ENCODE data around the gene VTI1B. TPM values are rescaled to one million over a fixed set of nuclear protein-coding genes. Genes with fewer than 3 reads are reported as not detected.

VTI1B gene
- total RNA-seq, 1 donor from 2014 or later: 62.1 TPM

- Histone ChIP-seq H3K9me3 (no peaks in the 10 kb centered on the region), H3K4me3 (no peak overlapping the region), H3K27ac (no peak overlapping the region), H3K27me3 (no peaks in the 10 kb centered on the region), H3K4me1 (no peaks in the 10 kb centered on the region), H3K36me3 (peaks cover 0 to 78% of the 10 kb centered on the region in 2 donors)
- no peak for TF ChIP-seq POLR2A (IDR thresholded peaks at IDR 0.05)
- no peak for TF ChIP-seq POLR2AphosphoS5 (IDR thresholded peaks at IDR 0.05; ENCODE audit: insufficient read depth in 1 of 2, low read depth in 1 of 2)
- TF ChIP-seq CTCF (IDR thresholded peaks at IDR 0.05): no peak
- intact Hi-C loops (cut with DNase I): no loop called here
- no peak for DNase-seq (ENCODE audit: extremely low spot score in 2 of 2)
Measured at GRCh38 chr14:67650151-67650550, 24.3 kb downstream of the VTI1B start.

- intact Hi-C loops (cut with DNase I): no loop called here
- no peaks in the 10 kb centered on the region for H3K4me1 ChIP-seq
- no peak overlapping the region for H3K4me3 ChIP-seq
- no peaks in the 10 kb centered on the region for H3K9me3 ChIP-seq
- no peak for TF ChIP-seq CTCF (IDR thresholded peaks at IDR 0.05)
- no peak for TF ChIP-seq POLR2AphosphoS5 (IDR thresholded peaks at IDR 0.05; ENCODE audit: insufficient read depth in 1 of 2, low read depth in 1 of 2)
- no peak for TF ChIP-seq POLR2A (IDR thresholded peaks at IDR 0.05)
- no peaks in the 10 kb centered on the region for H3K27me3 ChIP-seq
- DNase-seq (ENCODE audit: extremely low spot score in 2 of 2): no peak
- no peak overlapping the region for H3K27ac ChIP-seq
- peaks cover 0 to 38% of the 10 kb centered on the region in 2 donors for H3K36me3 ChIP-seq
Measured at GRCh38 chr14:67646131-67646530, 28.3 kb downstream of the VTI1B start.

- no peak for TF ChIP-seq POLR2A (IDR thresholded peaks at IDR 0.05)
- no peak for TF ChIP-seq POLR2AphosphoS5 (IDR thresholded peaks at IDR 0.05; ENCODE audit: insufficient read depth in 1 of 2, low read depth in 1 of 2)
- intact Hi-C loops (cut with DNase I): no loop called here
- H3K27me3 ChIP-seq: no peaks in the 10 kb centered on the region
- no peak overlapping the region for H3K4me3 ChIP-seq
- peaks cover 0 to 31% of the 10 kb centered on the region in 2 donors for H3K36me3 ChIP-seq
- H3K9me3 ChIP-seq: no peaks in the 10 kb centered on the region
- H3K4me1 ChIP-seq: no peaks in the 10 kb centered on the region
- no peak overlapping the region for H3K27ac ChIP-seq
- DNase-seq (ENCODE audit: extremely low spot score in 2 of 2): no peak
Measured at GRCh38 chr14:67645414-67645813, 29.0 kb downstream of the VTI1B start.

GRCh38 chr14:67644428-67644827 is 30.0 kb downstream of the VTI1B start:
- H3K27ac ChIP-seq: no peak overlapping the region
- H3K27me3 ChIP-seq: no peaks in the 10 kb centered on the region
- H3K9me3 ChIP-seq: no peaks in the 10 kb centered on the region
- no peak overlapping the region for H3K4me3 ChIP-seq
- intact Hi-C loops (cut with DNase I): no loop called here
- DNase-seq (ENCODE audit: extremely low spot score in 2 of 2): no peak
- no peak for TF ChIP-seq CTCF (IDR thresholded peaks at IDR 0.05)
- TF ChIP-seq POLR2A (IDR thresholded peaks at IDR 0.05): no peak
- no peak for TF ChIP-seq POLR2AphosphoS5 (IDR thresholded peaks at IDR 0.05; ENCODE audit: insufficient read depth in 1 of 2, low read depth in 1 of 2)
- peaks cover 0 to 21% of the 10 kb centered on the region in 2 donors for H3K36me3 ChIP-seq
- no peaks in the 10 kb centered on the region for H3K4me1 ChIP-seq

GRCh38 chr14:67643713-67644112 is 30.7 kb downstream of the VTI1B start:
- Histone ChIP-seq H3K9me3 (no peaks in the 10 kb centered on the region), H3K4me3 (no peak overlapping the region), H3K4me1 (no peaks in the 10 kb centered on the region), H3K27me3 (no peaks in the 10 kb centered on the region), H3K36me3 (peaks cover 0 to 14% of the 10 kb centered on the region in 2 donors), H3K27ac (no peak overlapping the region)
- TF ChIP-seq POLR2A (IDR thresholded peaks at IDR 0.05): no peak
- intact Hi-C loops (cut with DNase I): no loop called here
- DNase-seq (ENCODE audit: extremely low spot score in 2 of 2): no peak

- Histone ChIP-seq H3K4me3 (no peak overlapping the region), H3K9me3 (no peaks in the 10 kb centered on the region), H3K4me1 (no peaks in the 10 kb centered on the region), H3K27ac (no peak overlapping the region), H3K27me3 (no peaks in the 10 kb centered on the region), H3K36me3 (peaks cover 0 to 4% of the 10 kb centered on the region in 2 donors)
- no peak for DNase-seq (ENCODE audit: extremely low spot score in 2 of 2)
- no peak for TF ChIP-seq POLR2AphosphoS5 (IDR thresholded peaks at IDR 0.05; ENCODE audit: insufficient read depth in 1 of 2, low read depth in 1 of 2)
- no peak for TF ChIP-seq CTCF (IDR thresholded peaks at IDR 0.05)
- TF ChIP-seq POLR2A (IDR thresholded peaks at IDR 0.05): no peak
- intact Hi-C loops (cut with DNase I): no loop called here
Measured at GRCh38 chr14:67641902-67642749, 32.3 kb downstream of the VTI1B start.

All from vagina (tissue), 2 donors.